Progenitor cell of endocrine pancreas (in vitro differentiated cells): ENCODE measurements around the gene LDLRAD4. TPM values are rescaled to one million over a fixed set of nuclear protein-coding genes. Genes with fewer than 3 reads are reported as not detected.

ENCODE experiments used
- DNase-seq: peaks from one replicate; pipeline ENCODE4 v3.0.0; 2021; ENCODE audit warnings: low spot score; ENCODE audit not compliant: unreplicated experiment
- H3K27ac Mint-ChIP-seq: 2 replicates; pipeline ENCODE4 v1.8.0; 2021; ENCODE audit warnings: mild to moderate bottlenecking, moderate library complexity, mixed read lengths
- H3K27me3 Mint-ChIP-seq: 2 replicates; pipeline ENCODE4 v1.8.0; 2021; ENCODE audit warnings: mixed read lengths
- H3K36me3 Mint-ChIP-seq: 2 replicates; pipeline ENCODE4 v1.8.0; 2022; ENCODE audit warnings: mixed read lengths; ENCODE audit not compliant: insufficient read depth
- H3K4me1 Mint-ChIP-seq: 2 replicates; pipeline ENCODE4 v1.8.0; 2021; ENCODE audit warnings: low read depth, mixed read lengths
- H3K4me3 Mint-ChIP-seq: 2 replicates; pipeline ENCODE4 v1.8.0; 2021; ENCODE audit warnings: low read depth, mild to moderate bottlenecking, moderate library complexity, mixed read lengths
- H3K9me3 Mint-ChIP-seq: 2 replicates; pipeline ENCODE4 v1.8.0; 2021; ENCODE audit warnings: low read depth, mixed read lengths
- total RNA-seq: library from RNA; stranded (reverse); gene quantifications from 2 replicates; pipeline ENCODE4 v1.2.1, GENCODE V29; 2021
- TF ChIP-seq, protein P1 (sequence below): fragments of 200-600 bp; sonication (generic); IDR thresholded peaks from one replicate; pipeline ENCODE4 v1.5.0; 2021; ENCODE audit warnings: antibody characterized with exemption, mild to moderate bottlenecking; ENCODE audit not compliant: unreplicated experiment

LDLRAD4 gene
- total RNA-seq, 1 donor from 2014 or later = 3.8 TPM

GRCh38 chr18:13361431-13361830 is 142.9 kb downstream of the LDLRAD4 start:
- Mint-ChIP-seq H3K4me1 (no peaks in the 10 kb centered on the region), H3K27me3 (peaks cover 7% of the 10 kb centered on the region), H3K4me3 (no peak overlapping the region), H3K27ac (peak overlapping the region; percentile 9), H3K36me3 (no peaks in the 10 kb centered on the region), H3K9me3 (no peaks in the 10 kb centered on the region)
- TF ChIP-seq, protein P1, sequence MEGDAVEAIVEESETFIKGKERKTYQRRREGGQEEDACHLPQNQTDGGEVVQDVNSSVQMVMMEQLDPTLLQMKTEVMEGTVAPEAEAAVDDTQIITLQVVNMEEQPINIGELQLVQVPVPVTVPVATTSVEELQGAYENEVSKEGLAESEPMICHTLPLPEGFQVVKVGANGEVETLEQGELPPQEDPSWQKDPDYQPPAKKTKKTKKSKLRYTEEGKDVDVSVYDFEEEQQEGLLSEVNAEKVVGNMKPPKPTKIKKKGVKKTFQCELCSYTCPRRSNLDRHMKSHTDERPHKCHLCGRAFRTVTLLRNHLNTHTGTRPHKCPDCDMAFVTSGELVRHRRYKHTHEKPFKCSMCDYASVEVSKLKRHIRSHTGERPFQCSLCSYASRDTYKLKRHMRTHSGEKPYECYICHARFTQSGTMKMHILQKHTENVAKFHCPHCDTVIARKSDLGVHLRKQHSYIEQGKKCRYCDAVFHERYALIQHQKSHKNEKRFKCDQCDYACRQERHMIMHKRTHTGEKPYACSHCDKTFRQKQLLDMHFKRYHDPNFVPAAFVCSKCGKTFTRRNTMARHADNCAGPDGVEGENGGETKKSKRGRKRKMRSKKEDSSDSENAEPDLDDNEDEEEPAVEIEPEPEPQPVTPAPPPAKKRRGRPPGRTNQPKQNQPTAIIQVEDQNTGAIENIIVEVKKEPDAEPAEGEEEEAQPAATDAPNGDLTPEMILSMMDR = no peak
- no peak for DNase-seq

DNA sequence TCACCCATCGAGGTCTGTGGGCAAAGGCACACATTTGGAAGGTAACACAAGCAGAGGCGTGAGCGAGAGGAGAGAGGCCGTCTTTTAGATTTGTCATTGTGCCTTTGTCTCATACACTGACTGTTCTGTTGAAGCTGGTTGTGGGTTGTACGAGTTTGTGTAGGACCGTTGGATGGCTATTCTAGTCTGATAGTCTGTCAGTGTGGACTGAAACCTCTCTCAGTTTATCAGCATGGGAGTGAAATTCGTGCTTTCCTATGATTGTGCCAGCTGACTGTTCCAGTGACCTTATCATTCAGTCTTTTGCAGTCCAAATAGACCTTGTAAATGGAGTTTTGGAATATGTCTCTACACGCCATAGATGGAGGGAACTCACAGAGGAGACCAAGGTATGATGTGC is 143.5 kb downstream of the LDLRAD4 start:
- H3K4me1 Mint-ChIP-seq = no peaks in the 10 kb centered on the region
- DNase-seq = no peak
- H3K27ac Mint-ChIP-seq = no peak overlapping the region
- TF ChIP-seq, protein P1 = no peak
- H3K9me3 Mint-ChIP-seq = no peaks in the 10 kb centered on the region
- no peaks in the 10 kb centered on the region for H3K36me3 Mint-ChIP-seq
- peaks cover 13% of the 10 kb centered on the region for H3K27me3 Mint-ChIP-seq
- H3K4me3 Mint-ChIP-seq = no peak overlapping the region

DNA sequence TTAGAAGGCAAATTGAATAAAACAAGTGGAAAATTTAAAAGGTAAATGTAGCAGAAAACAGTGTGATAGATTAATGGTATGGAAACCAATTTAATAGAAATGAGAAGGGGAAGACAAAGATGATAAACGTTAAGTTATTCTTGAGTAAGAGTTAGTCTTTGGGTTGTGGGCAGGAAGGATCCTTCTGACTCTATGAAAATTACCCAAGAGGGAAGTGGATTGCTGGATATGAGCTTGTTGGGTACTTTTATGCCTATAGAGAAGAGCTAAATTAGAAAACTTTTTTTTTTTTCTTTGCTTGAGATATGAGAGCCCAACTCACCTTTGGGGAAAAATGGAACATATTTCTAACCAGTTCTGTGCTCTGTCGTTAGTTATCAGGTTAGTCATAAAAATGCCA is 144.0 kb downstream of the LDLRAD4 start:
- no peaks in the 10 kb centered on the region for H3K9me3 Mint-ChIP-seq
- H3K4me3 Mint-ChIP-seq = no peak overlapping the region
- no peak overlapping the region for H3K27ac Mint-ChIP-seq
- no peak for DNase-seq
- H3K4me1 Mint-ChIP-seq = no peaks in the 10 kb centered on the region
- peaks cover 15% of the 10 kb centered on the region for H3K27me3 Mint-ChIP-seq
- TF ChIP-seq, protein P1 = no peak
- no peaks in the 10 kb centered on the region for H3K36me3 Mint-ChIP-seq

- H3K9me3 Mint-ChIP-seq = no peaks in the 10 kb centered on the region
- no peak overlapping the region for H3K27ac Mint-ChIP-seq
- no peak for DNase-seq
- no peaks in the 10 kb centered on the region for H3K36me3 Mint-ChIP-seq
- H3K4me1 Mint-ChIP-seq = no peaks in the 10 kb centered on the region
- TF ChIP-seq, protein P1 = no peak
- peaks cover 19% of the 10 kb centered on the region for H3K27me3 Mint-ChIP-seq
- H3K4me3 Mint-ChIP-seq = no peak overlapping the region
Measured at GRCh38 chr18:13363359-13363758, 144.8 kb downstream of the LDLRAD4 start.

DNA sequence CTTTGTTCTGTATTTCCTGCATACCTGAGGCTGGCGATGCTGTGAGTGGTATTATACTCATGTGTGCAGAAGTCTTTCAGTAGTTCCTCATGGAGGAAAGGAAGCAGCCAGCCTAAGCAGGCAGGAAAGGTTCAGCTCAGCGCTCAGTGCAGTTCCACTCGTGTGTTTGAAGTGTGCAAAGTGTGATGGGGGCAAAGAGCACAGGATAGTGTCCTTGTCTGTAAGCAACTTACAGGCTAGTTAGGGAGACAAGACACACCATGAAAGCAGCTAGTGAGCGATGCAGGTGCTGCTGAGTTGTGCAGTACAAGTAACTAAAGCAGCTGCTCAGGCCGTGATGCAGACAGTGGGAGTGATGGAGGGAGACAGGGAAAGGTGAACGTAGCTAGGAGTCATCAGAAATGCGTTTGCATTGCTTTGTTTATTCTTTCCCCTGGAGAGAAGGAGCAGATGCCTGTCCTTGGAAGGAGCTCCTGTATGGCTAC is 146.2 kb downstream of the LDLRAD4 start:
- H3K9me3 Mint-ChIP-seq = no peaks in the 10 kb centered on the region
- no peak overlapping the region for H3K4me3 Mint-ChIP-seq
- H3K27me3 Mint-ChIP-seq = peaks cover 19% of the 10 kb centered on the region
- H3K36me3 Mint-ChIP-seq = no peaks in the 10 kb centered on the region
- TF ChIP-seq, protein P1 = no peak
- DNase-seq = no peak
- H3K4me1 Mint-ChIP-seq = no peaks in the 10 kb centered on the region
- no peak overlapping the region for H3K27ac Mint-ChIP-seq
